HepG2 (cell line): ENCODE data around the gene TAGLN2. TPM values are rescaled to one million over a fixed set of nuclear protein-coding genes. Genes with fewer than 3 reads are reported as not detected.

Experiments
- ATAC-seq: fragments of 200-7000 bp; cut with Tn5 transposase; 3 replicates; pipeline ENCODE4 v1.9.1; 2020; ENCODE audit warnings: mild to moderate bottlenecking, moderate library complexity
- BruUV-seq: library from RNA; stranded (reverse); fragments of 400-500 nt; replicated peaks from 2 replicates; lab custom pipeline; 2021; lab: Mats Ljungman, UMichigan
- CTCF ChIA-PET: fragments of 300-600 bp; formaldehyde crosslinking; extraction: SDS; loops from one replicate; lab custom pipeline; 2021; ENCODE audit warnings: low total read pairs, inconsistent platforms, low intra/inter-chr PET ratio; lab: Yijun Ruan, JAX
- POLR2A ChIA-PET: fragments of 350-600 bp; sonication (Branson Sonifier 250); formaldehyde crosslinking; loops from one replicate; lab custom pipeline; 2020; ENCODE audit warnings: antibody characterized with exemption, inconsistent platforms; lab: Yijun Ruan, JAX
- DNase-seq: peaks from one replicate; pipeline ENCODE4 v3.0.0-alpha.2; 2015; ENCODE audit warnings: low spot score
- FAIRE-seq: peaks from 3 replicates; lab custom pipeline; 2011; peaks lifted over from hg19 to GRCh38; lab: Jason Lieb, UNC
- H2AFZ ChIP-seq: one replicate; pipeline ENCODE4 v1.6.1; 2011; ENCODE audit warnings: low read length, inconsistent platforms
- H3K27ac ChIP-seq: fragments of 300-600 bp; 3 replicates; pipeline ENCODE4 v1.8.0; 2011; ENCODE audit warnings: mixed run types, mild to moderate bottlenecking, mixed read lengths, low read length, inconsistent platforms; ENCODE audit not compliant: insufficient read depth; ENCODE audit errors: extremely low read length
- H3K27me3 ChIP-seq, 2 experiments: fragments of 200-600 bp in 1 of 2; 2 replicates in 1 of 2; 3 replicates in 1 of 2; pipeline versions ENCODE4 v1.6.0 to v1.8.0; 2011; ENCODE audit warnings: low read length in 2 of 2, mild to moderate bottlenecking in 2 of 2, moderate library complexity in 2 of 2, inconsistent platforms in 1 of 2; ENCODE audit not compliant: insufficient read depth in 2 of 2, control insufficient read depth in 1 of 2
- H3K36me3 ChIP-seq, 2 experiments: fragments of 200-600 bp in 1 of 2; replicated peaks in 1 of 2; 2 replicates in 1 of 2; 3 replicates in 1 of 2; pipeline versions ENCODE4 v1.5.1 to v1.8.0; 2011; ENCODE audit warnings: low read length in 2 of 2, inconsistent platforms in 1 of 2; ENCODE audit not compliant: insufficient read depth in 2 of 2, control insufficient read depth in 1 of 2
- H3K4me1 ChIP-seq: 2 replicates; pipeline ENCODE4 v1.5.1; 2012; ENCODE audit warnings: low read length, inconsistent platforms; ENCODE audit not compliant: insufficient read depth
- H3K4me2 ChIP-seq: 2 replicates; pipeline ENCODE4 v1.6.0; 2011; ENCODE audit warnings: low read depth, low read length, inconsistent platforms
- H3K4me3 ChIP-seq, 3 experiments: fragments of 200-600 bp in 1 of 3; sonication (generic), shearing (Covaris generic) in 1 of 3; replicated peaks in 1 of 3; 2 replicates each; pipeline ENCODE4 v1.5.1; 2011 to 2016; ENCODE audit warnings: low read length in 3 of 3, inconsistent platforms in 2 of 3, low read depth in 2 of 3, mild to moderate bottlenecking in 2 of 3, control low read depth in 1 of 3, mixed read lengths in 1 of 3; ENCODE audit not compliant: insufficient read depth in 1 of 3
- H3K79me2 ChIP-seq: one replicate; pipeline ENCODE4 v1.6.1; 2011; ENCODE audit warnings: low read length, inconsistent platforms; ENCODE audit not compliant: insufficient read depth
- H3K9ac ChIP-seq: 2 replicates; pipeline ENCODE4 v1.6.0; 2011; ENCODE audit warnings: mild to moderate bottlenecking, low read depth, low read length, inconsistent platforms; ENCODE audit not compliant: insufficient read depth
- H3K9me3 ChIP-seq: 2 replicates; pipeline ENCODE4 v1.5.1; 2012; ENCODE audit warnings: mild to moderate bottlenecking, low read length
- H4K20me1 ChIP-seq: 2 replicates; pipeline ENCODE4 v1.6.0; 2011; ENCODE audit warnings: inconsistent platforms, mild to moderate bottlenecking, low read length, moderate library complexity; ENCODE audit not compliant: insufficient read depth
- MAX ChIP-seq: IDR thresholded peaks from 2 replicates; pipeline ENCODE4 v1.6.1; 2012; ENCODE audit warnings: inconsistent platforms
- NFYB ChIP-seq: sonication (generic); formaldehyde crosslinking; IDR thresholded peaks from 2 replicates; pipeline ENCODE4 v1.4.0; 2020; ENCODE audit warnings: missing genetic modification reagents
- PCBP2 ChIP-seq: fragments of 200-400 bp; formaldehyde crosslinking; optimal IDR thresholded peaks from 2 replicates; pipeline ENCODE3; 2018; ENCODE audit warnings: low read length, low read depth; ENCODE audit not compliant: poor library complexity, severe bottlenecking
- SKI ChIP-seq: fragments of 450-650 bp; IDR thresholded peaks from one replicate; pipeline ENCODE4 v1.6.1; 2018; ENCODE audit warnings: mild to moderate bottlenecking; ENCODE audit not compliant: partially characterized antibody
- U2AF2 ChIP-seq: fragments of 200-400 bp; formaldehyde crosslinking; IDR thresholded peaks from 2 replicates; pipeline ENCODE4 v1.6.1; 2017; ENCODE audit warnings: low read depth, mild to moderate bottlenecking, low read length
- ZNF501 ChIP-seq: sonication (generic); formaldehyde crosslinking; IDR thresholded peaks from 2 replicates; pipeline ENCODE4 v1.5.1; 2020; ENCODE audit warnings: mild to moderate bottlenecking, moderate library complexity, missing genetic modification reagents
- WGBS: methylation state at CpG from one replicate; pipeline ENCODE4 v1.1.6; 2017; ENCODE audit warnings: low lambda C conversion rate; 5-methylcytosine and 5-hydroxymethylcytosine counted together
- in situ Hi-C: cut with HindIII; loops from 2 replicates; pipeline ENCODE4 v1.10.0; 2017; ENCODE audit warnings: low pct_unique_long_range_greater_than_20kb; ENCODE audit not compliant: extremely low pct_ligation_motif_present
- intact Hi-C: fragments of 100-400 bp; cut with micrococcal nuclease; formaldehyde crosslinking; loops from one replicate; pipeline ENCODE4 v1.10.0; 2022; ENCODE audit not compliant: unreplicated experiment
- polyA plus RNA-seq, 8 experiments: library from polyadenylated mRNA; depleted of rRNA in 3 of 8; stranded (reverse) in 7 of 8; unstranded in 1 of 8; fragments of >200 nt; fragmentation: Illumina TruSeq in 4 of 8; extraction: Trizol in 4 of 8; gene quantifications; 2 replicates each; pipeline versions ENCODE4 v1.2.1 to v1.2.3, GENCODE V29; 2011 to 2016; ENCODE audit warnings: low read depth in 4 of 8, missing spikeins in 1 of 8, mixed read lengths in 1 of 8; ENCODE audit not compliant: insufficient read depth in 1 of 8
- total RNA-seq, 5 experiments: library from RNA; depleted of rRNA; stranded (reverse); fragments of >200 nt; fragmentation: Illumina TruSeq; extraction: Trizol; gene quantifications; 2 replicates each; pipeline ENCODE4 v1.2.3, GENCODE V29; 2016; ENCODE audit warnings: low read depth in 1 of 5
- TF ChIP-seq, protein P1 (sequence below): sonication (generic); formaldehyde crosslinking; conservative IDR thresholded peaks from 2 replicates; pipeline ENCODE4 v1.4.0; 2020; ENCODE audit warnings: missing genetic modification reagents
- TF ChIP-seq, protein P2 (sequence below): sonication (generic); formaldehyde crosslinking; IDR thresholded peaks from 2 replicates; pipeline ENCODE4 v1.8.1; 2022; ENCODE audit warnings: mild to moderate bottlenecking, missing genetic modification reagents

TAGLN2 gene
- total and polyA plus RNA-seq, 2 of the 13 experiments (the other 11 are each of a cell fraction or from before 2014, with no cell fraction given) = 6.7 to 17.2 TPM

GRCh38 chr1:159962176-159962575 is 36.9 kb upstream of the TAGLN2 start (continued):
- TF ChIP-seq MAX (no peak), NFYB (CRISPR knock-in tag) (no peak), ZNF501 (CRISPR knock-in tag) (no peak)
- TF ChIP-seq, protein P1, sequence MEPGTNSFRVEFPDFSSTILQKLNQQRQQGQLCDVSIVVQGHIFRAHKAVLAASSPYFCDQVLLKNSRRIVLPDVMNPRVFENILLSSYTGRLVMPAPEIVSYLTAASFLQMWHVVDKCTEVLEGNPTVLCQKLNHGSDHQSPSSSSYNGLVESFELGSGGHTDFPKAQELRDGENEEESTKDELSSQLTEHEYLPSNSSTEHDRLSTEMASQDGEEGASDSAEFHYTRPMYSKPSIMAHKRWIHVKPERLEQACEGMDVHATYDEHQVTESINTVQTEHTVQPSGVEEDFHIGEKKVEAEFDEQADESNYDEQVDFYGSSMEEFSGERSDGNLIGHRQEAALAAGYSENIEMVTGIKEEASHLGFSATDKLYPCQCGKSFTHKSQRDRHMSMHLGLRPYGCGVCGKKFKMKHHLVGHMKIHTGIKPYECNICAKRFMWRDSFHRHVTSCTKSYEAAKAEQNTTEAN = no peak
- TF ChIP-seq, all 625 proteins: peak for 0

DNA sequence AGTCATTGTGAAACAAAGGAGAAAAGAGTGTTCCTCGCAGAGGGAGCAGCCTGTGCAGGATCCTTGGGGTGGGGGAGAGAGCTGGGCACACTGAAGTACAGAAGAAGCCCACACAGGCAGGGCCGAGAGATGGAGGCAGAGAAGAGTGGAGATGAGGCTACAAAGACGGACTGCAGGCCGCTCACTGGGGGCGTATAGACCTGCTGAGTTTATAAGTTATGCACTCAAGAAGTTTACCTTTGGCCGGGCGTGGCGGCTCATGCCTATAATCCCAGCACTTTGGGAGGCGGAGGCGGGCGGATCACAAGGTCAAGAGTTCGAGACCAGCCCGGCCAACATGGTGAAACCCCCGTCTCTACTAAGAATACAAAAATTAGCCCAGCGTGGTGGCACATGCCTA is 36.3 kb upstream of the TAGLN2 start:
- Histone ChIP-seq H3K9ac (no peak overlapping the region), H3K4me1 (no peaks in the 10 kb centered on the region), H3K27ac (no peak overlapping the region)
- no peak for FAIRE-seq
- TF ChIP-seq SKI = no peak
- TF ChIP-seq PCBP2 = no peak
- TF ChIP-seq, protein P2, sequence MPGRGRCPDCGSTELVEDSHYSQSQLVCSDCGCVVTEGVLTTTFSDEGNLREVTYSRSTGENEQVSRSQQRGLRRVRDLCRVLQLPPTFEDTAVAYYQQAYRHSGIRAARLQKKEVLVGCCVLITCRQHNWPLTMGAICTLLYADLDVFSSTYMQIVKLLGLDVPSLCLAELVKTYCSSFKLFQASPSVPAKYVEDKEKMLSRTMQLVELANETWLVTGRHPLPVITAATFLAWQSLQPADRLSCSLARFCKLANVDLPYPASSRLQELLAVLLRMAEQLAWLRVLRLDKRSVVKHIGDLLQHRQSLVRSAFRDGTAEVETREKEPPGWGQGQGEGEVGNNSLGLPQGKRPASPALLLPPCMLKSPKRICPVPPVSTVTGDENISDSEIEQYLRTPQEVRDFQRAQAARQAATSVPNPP (CRISPR knock-in tag) = no peak
- TF ChIP-seq U2AF2 = no peak
- TF ChIP-seq, all 625 proteins: peak for 0
- BruUV-seq = no TSS peak
- Histone ChIP-seq H3K4me3 (no peak overlapping the region), H3K9me3 (no peaks in the 10 kb centered on the region), H3K4me2 (no peak overlapping the region), H3K27me3 (peaks cover 0 to 25% of the 10 kb centered on the region in 2 experiments; a peak in 3 of 5 replicates), H4K20me1 (no peaks in the 10 kb centered on the region), H2AFZ (no peak overlapping the region), H3K36me3 (no peaks in the 10 kb centered on the region), H3K79me2 (no peaks in the 10 kb centered on the region)
- DNase-seq = no peak
- in situ Hi-C loops (no loop called here), intact Hi-C loops (no loop called here)
- POLR2A ChIA-PET = no interaction called here
- CTCF ChIA-PET = no interaction called here
- no peak for ATAC-seq
- WGBS = 38% methylated on average over 15 of the region's 15 CpGs
